Stimulated activated CD4-positive, alpha-beta T cell treated with anti-CD3 and anti-CD28 coated beads, Interleukin-1b, Interleukin-23, amount 100 ng/mL, for 4 hours (primary cell): ENCODE measurements around the gene C2CD4C.
A peak's percentile ranks its signal among the peaks of the same experiment; 100 is the strongest.
"Not testable (repeated sequence)": the region's sequence is repeated elsewhere in the genome, so short reads cannot be mapped to it uniquely, and the experiment has no call there.

Experiments used
- DNase-seq, 2 donors: peaks; one replicate each; pipeline ENCODE4 v3.0.0-alpha.2; 2020; ENCODE audit warnings: low read depth in 2 of 2

The C2CD4C gene

DNA sequence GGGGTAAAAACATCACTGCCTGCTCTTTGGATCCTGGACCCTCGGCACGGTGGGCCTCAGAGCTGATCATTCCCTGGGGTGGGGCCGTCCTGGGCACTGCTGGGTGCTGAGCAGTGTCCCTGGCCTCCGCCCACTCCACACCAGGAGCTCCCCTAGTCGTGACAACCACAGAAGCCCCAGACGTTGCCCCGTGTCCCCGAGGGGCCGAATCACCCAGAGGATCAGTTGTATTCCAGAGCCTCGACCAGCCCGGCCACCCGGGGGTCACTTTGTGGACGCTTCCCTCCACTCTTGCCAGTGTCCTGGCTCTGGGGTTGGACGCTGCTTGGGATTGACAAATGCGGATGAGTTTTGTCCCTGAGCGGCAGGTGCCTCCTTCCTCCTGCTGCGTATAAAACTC lies 10.2 kb downstream of the C2CD4C start:
- no peak for DNase-seq

DNA sequence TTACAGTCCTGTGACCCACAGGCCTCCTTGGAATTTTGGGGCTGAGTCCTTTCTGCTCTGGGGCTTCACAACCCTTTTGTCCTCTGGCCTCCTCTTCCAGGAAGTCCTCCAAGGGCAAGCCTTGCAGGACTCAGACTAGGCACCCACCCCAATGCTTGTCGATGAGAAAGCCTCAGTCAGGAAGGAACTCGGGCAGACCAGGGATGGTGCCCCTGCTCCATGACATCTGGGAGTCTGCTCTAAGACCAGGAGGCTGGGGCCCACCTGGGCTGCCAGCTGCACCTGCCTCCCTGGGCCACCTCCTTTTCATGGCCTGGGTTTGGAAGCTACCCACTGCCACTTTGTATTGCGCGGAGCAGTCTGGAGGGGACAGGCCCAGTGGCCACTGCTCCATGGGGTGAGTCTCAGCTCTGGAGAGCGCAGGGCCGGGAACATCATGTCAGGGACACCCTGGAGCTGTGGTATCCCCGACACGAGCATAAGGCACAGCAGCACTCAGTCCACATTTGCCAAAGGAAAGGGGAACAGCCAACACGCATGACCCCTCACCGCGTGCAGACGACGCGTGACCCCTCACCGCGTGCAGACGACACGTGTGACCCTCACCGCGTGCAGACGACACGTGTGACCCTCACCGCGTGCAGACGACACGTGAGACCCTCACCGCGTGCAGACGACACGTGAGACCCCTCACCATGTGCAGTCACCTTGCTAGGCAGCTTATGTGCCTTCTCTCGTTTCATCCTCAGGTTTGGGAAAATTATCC lies 10.8 kb downstream of the C2CD4C start:
- DNase-seq: no peak

DNA sequence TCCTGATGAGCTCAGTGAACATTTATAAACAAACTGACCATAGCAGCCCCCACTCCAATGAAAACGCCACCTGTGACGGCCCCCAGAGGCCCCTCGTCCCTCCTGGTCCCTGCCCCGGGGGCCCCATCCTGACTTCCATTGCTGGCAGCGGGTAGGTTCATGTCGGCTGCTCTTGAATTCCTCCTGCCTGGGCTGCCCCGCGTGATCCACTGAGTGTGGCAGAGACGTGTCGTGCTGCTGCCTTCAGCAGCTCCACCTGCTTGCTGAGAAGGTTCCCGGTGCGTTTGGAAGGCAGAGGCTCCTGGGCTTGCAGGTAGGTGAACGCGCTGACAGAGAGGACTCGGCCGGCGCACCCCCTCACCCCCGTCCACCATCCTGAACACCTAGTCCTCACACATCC lies 11.6 kb downstream of the C2CD4C start:
- no peak for DNase-seq

DNA sequence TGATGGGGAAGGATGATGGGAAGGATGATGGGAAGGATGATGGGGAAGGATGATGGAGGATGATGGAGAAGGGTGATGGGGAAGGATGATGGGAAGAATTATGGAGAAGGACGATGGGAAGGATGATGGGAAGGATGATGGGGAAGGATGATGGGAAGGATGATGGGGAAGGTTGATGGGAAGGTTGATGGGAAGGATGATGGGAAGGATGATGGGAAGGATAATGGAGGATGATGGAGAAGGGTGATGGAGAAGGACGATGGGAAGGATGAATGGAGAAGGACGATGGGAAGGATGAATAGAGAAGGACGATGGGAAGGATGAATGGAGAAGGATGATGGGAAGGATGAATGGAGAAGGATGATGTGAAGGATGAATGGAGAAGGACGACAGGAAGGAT lies 13.5 kb downstream of the C2CD4C start:
- DNase-seq: no peak

DNA sequence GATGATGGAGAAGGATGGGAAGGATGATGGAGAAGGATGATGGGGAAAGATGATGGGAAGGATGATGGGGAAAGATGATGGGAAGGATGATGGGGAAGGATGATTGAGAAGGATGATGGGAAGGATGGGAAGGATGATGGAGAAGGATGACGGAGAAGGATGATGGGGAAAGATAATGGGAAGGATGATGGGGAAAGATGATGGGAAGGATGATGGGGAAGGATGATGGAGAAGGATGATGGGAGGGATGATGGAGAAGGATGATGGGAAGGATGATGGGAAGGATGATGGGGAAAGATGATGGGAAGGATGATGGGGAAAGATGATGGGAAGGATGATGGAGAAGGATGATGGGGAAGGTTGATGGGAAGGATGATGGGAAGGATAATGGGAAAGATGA lies 14.1 kb downstream of the C2CD4C start:
- DNase-seq: not testable (repeated sequence)

DNA sequence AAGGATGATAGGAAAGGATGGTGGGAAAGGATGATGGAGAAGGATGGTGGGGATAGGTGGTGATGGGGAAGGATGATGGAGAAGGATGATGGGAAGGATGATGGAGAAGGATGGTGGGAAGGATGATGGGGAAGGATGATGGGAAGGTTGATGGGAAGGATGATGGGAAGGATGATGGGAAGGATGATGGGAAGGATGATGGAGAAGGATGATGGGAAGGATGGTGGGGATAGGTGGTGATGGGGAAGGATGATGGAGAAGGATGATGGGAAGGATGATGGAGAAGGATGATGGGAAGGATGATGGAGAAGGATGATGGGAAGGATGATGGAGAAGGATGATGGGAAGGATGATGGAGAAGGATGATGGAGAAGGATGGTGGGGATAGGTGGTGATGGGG lies 15.4 kb downstream of the C2CD4C start:
- not testable (repeated sequence) for DNase-seq

DNA sequence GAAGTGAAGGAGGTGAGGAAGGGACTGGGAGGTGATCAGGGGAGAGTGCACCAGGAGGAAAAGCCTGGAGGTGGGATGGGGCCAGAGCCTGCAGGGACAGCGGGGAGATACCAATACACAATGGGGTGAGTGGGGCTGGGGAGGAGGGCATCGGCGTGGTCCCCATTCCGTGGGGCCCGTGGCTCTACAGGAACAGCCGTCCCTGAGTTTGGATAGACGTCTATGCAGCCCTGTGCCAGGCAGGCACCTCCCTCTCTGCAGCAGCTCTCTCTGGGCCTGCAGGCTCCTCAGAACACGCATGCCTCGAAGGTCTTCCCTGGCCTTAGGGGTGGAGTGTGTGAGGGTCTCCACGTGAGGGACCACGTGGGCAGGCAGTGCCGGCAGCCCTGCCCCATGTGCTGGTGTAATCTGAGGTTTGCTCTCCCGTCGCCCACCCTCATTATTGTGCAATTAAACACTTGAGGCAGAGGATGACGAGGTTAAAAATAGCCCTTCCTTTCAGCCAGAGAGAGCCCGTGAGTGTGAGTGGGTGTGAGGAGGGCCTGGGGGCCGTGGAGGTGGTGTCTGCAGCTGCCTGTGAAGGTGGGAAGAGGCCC lies 16.5 kb downstream of the C2CD4C start:
- no peak for DNase-seq

DNA sequence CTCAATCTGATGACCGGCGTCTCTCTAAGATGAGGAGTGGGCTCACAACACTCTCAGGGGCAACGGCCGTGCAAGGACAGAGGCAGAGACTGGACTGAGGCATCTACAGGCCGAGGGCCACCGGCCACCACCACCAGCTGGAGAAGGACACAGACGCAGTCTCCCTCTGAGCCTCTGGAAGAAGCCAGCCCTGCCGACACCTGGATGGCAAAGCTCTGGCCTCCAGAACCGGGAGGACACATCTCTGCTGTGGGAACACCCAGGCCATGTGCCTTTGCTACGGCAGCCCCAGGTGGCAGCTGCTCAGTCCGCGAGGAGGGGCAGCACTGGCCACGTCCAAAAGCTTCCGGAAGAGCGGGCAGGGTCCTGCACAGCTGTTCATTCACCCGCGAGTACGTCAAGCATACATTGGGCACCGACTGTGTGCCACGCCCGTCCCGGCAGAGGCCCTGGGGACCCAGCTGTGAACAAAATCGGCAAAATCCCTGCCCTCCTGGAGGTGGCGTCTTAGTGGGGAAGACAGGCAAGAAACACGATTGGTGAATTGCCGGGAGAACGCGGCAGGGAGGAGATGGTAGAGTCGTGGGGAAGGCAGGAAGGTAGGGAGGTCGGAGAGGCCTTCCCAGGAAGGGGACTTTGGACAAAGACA lies 17.1 kb downstream of the C2CD4C start:
- no peak for DNase-seq

DNA sequence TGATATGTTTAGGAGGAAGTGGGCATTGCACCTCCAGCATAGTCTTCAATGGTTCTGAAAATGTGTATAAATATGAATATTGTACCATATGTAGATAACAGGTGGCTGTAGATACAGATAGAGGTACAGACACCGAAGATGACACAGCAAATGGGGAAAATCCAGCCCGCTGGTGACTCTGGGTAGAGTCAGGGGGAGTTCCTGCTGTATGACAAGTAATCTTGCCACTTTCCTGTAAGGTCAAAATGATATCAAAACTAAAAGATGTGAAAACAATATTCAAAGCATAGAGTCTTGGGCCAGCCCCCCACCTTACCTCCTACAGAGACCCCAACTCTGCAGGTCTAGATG lies 17.8 kb downstream of the C2CD4C start:
- DNase-seq: no peak

DNA sequence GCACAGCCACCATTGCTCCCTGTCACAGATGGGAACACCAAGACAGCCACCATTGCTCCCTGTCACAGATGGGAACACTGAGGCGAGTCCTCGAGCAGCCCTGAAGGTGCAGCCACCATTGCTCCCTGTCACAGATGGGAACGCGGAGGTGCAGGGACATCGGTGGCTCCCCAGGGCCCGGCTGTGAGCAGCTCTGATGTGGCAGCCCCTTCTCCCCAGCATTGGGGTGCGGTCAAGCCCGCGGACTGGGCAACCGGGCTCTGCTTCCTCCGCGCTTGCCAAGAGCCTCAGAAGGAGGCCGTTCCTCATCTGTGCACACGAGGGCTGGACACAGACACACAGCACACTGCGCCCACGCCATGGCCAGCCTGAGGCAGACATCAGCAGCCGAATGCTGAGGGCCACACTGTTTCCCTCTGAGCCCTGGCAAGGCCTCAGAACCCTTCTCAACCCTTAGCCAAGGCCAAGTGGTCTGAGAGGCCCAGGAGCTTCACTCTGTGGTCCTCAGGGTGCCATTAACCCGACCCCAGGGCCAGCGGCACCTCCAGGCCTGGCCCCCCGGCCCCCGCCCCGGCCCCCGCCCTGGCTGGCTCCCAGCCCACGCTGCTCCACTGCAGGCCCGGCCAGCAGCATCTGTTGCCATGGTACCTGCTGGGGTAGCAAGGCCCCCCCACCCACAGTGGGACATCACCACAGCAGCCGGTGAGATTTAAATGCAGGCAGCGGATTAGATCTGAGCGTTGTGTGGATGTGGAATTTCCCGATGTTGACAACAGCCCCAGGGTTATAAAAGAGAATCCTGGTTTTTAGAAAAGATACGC lies 18.4 kb downstream of the C2CD4C start:
- DNase-seq: no peak

DNA sequence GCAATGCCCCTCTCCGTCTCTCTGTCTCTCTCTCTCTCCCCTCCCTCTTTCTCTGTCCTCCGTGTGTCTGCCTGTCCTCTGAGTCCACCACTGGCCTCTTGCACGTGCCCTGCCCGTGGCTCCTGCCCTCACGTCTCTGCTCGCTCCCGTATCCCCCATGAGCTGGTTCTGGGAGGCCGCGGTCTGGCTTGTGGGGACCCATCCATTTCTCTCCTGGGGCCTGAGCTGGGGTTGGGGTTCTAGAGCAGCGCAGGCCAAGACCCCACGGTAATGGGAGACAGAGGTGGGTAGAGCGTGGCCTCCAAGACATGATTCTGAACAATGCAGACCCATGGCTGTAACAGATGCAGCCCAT lies 19.0 kb downstream of the C2CD4C start:
- no peak for DNase-seq

DNA sequence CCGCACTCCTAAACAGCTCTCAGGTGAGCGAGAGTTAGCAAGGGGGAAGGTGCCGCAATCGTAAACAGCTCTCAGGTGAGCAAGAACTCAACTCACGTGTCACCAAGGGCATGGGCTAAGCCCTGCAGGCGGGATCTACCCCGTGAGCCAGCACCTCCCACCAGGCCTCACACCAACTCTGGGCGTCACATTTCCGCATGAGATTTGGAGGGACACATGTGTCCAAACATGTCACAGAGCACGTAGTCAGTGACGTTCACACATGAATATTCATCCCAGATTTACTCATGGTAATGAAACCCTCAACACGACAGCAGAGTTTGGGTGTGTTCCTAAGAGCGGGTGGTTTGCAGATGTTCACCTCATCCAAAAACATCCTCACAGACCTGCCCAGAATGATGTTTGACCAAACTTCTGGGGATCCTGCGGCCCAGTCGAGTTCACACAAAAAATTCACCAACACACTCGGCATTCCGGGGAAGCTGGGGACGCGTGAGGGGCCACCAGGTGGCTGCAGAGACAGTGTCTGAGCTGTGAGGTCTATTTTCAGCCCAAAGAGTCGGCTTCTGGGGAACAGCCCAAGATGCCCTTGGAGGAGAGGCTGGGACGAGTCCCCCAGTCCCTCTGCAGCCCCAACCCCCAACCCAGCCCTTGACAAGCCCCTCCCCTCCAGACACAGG lies 19.6 kb downstream of the C2CD4C start:
- DNase-seq: no peak

DNA sequence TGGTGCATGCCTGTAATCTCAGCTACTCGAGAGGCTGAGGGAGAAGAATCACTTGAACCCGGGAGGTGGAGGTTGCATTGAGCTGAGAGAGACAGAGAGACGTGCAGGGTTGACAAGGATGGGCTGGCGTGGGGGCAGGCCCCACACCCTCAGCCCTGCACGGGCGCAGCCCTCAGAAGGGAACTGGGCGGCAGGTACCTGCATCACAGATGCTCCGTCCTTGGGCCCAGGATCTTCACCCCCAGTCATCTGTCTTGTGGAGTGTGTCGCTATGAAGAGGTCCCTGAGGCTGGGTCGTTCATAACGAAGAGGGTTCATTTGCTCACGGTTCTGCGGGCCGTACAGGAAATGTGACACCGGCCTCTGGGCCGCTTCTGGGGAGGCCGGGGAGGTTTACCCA lies 20.3 kb downstream of the C2CD4C start:
- DNase-seq: no peak

DNA sequence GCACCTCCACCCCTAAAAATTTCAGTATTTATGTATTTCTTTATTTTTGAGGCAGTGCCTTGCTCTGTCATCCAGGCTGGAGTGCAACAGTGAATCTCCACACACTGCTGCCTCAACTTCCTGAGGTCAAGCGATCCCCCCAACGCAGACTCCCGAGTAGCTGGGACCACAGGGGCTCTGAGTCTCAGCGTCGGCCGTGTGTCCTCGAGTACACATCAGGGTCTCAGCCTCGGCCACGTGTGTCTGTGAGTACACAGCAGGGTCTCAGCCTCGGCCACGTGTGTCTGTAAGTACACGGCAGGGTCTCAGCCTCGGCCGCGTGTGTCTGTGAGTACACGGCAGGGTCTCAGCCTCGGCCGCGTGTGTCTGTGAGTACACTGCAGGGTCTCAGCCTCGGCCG lies 21.2 kb downstream of the C2CD4C start:
- no peak for DNase-seq

DNA sequence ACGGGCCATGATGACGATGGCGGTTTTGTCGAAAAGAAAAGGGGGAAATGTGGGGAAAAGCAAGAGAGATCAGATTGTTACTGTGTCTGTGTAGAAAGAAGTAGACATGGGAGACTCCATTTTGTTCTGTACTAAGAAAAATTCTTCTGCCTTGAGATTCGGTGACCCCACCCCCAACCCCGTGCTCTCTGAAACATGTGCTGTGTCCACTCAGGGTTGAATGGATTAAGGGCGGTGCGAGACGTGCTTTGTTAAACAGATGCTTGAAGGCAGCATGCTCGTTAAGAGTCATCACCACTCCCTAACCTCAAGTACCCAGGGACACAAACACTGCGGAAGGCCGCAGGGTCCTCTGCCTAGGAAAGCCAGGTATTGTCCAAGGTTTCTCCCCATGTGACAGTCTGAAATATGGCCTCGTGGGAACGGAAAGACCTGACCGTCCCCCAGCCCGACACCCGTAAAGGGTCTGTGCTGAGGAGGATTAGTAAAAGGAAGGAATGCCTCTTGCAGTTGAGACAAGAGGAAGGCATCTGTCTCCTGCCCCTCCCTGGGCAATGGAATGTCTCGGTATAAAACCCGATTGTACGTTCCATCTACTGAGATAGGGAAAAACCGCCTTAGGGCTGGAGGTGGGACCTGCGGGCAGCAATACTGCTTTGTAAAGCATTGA lies 22.2 kb downstream of the C2CD4C start:
- DNase-seq: not testable (repeated sequence)

DNA sequence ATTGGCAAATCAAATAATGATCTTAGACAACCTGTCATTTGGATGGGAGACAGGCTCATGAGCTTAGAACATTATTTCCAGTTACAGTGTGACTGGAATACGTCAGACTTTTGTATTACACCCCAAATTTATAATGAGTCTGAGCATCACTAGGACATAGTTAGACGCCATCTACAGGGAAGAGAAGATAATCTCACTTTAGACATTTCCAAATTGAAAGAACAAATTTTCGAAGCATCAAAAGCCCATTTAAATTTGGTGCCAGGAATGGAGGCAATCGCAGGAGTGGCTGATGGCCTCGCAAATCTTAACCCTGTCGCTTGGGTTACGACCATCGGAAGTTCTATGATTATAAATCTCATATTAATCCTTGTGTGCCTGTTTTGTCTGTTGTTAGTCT lies 22.8 kb downstream of the C2CD4C start:
- not testable (repeated sequence) for DNase-seq

DNA sequence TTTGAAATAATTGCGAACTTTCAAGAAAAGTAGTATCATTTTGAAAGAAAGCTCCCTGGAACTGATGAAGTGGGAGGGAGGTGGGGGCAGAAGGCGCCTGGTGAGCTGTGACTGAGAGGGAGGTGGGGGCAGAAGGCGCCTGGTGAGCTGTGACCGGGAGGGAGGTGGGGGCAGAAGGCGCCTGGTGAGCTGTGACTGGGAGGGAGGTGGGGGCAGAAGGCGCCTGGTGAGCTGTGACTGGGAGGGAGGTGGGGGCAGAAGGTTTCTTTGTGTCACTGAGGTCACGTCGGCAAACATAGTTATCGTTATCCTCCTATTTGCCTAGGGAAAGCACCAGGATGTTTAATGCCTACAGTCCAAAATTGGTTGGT lies 24.2 kb downstream of the C2CD4C start:
- no peak for DNase-seq

DNA sequence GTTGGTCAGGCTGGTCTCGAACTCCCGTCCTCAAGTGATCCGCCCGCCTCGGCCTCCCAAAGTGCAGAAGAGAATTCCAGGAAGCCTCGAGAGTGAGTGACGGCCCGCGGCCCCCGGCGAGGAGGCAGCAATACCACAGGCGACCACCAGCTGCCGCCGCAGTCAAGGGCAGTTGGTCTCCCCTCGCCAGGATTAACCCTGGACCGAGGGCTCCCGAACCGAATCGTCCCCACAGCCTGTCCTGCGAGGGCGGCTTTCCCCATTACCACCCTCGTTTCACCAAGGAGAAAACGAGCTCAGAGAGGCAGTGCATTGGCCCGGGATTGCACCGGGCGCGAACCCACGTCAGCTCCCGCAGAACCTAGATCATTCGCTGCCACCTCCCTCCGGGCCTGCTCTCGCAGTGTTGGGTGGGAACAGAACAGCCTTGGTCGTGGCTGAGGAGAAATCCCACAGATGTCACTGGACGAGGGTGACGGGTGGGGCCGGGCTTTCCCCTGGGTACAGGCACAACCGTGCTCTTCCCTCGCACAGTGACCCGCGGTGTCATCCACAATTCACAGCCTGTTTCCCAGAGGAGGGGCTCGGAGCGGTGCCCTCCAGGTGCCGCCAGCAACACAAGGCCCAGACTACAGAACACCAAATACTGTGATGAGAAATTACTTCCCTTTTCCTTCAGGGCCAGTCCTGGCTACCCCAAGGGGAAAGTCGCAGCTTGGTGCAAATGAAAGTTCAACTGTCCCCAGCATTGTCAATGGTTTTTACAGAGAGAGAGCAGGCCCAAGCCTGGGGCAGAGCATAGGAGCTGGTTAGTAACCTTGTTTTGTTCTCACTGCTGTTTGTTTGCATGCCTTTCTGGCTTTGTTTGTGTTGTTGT lies 24.8 kb downstream of the C2CD4C start:
- DNase-seq: no peak

DNA sequence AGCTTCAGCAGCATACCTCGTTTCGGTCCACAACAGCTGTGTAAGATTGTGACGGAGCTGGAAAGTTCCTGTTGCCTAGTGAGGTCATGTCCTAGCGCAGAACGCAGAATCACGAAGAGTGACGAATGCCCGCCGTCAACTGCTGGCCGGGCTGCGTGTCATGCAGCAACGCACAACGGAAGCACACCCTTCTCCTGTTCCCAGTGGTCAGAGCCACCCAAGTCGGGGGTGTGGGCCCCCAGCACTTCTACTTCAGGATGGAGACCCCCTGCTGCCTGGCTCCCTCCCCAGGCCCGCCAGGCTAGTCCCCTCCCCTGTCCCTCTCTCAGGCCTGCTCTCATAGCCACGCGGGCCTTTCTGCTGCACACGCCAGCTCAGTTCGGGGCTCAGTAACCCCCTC lies 25.9 kb downstream of the C2CD4C start:
- DNase-seq: no peak

DNA sequence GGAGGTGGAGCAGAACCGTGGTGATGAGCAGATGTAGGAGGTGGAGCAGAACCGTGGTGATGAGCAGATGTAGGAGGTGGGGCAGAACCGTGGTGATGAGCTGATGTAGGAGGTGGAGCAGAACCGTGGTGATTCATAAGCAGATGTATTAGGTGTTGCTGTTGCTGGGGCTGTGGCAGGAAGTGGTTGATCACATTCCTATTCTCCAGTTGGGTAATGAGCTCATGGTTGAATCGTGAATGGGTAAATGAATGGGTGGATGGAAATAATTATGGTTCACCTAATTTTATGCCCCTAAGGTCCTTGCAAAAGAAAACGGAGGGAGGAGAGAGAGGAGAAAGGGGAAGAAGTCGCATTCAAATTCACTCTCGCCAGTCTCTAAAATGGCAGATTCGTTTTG lies 26.4 kb downstream of the C2CD4C start:
- peak in 1 of 2 donors; percentile 27 for DNase-seq
